SHP77 treated with DMSO at 0.1 percent for 48 hours (cell line): ENCODE measurements around the gene CBX7.

ENCODE experiments used
- DNase-seq: peaks from one replicate; lab custom pipeline; 2025; lab: John Stamatoyannopoulos, UW

CBX7 gene

GRCh38 chr22:39123751-39124581 is 28.5 kb downstream of the CBX7 start:
- DNase-seq, result no peak

GRCh38 chr22:39122772-39123470 is 29.6 kb downstream of the CBX7 start:
- DNase-seq, result no peak

GRCh38 chr22:39120983-39121382 is 31.5 kb downstream of the CBX7 start:
- DNase-seq, result no peak

- DNase-seq, result peak; percentile 26
Measured at GRCh38 chr22:39117585-39118191, 34.8 kb downstream of the CBX7 start.

- no peak for DNase-seq
Measured at GRCh38 chr22:39115977-39116621, 36.4 kb downstream of the CBX7 start.

- no peak for DNase-seq
Measured at GRCh38 chr22:39115570-39115969, 36.9 kb downstream of the CBX7 start.

GRCh38 chr22:39114112-39114511 is 38.4 kb downstream of the CBX7 start:
- no peak for DNase-seq

- no peak for DNase-seq
Measured at GRCh38 chr22:39110631-39111561, 41.6 kb downstream of the CBX7 start.

- DNase-seq, result no peak
Measured at GRCh38 chr22:39109361-39109760, 43.1 kb downstream of the CBX7 start.

- DNase-seq, result no peak
Measured at GRCh38 chr22:39108487-39108886, 44.0 kb downstream of the CBX7 start.

- no peak for DNase-seq
Measured at GRCh38 chr22:39106326-39106725, 46.2 kb downstream of the CBX7 start.

GRCh38 chr22:39103431-39103830 is 49.0 kb downstream of the CBX7 start:
- no peak for DNase-seq

- no peak for DNase-seq
Measured at GRCh38 chr22:39101226-39101625, 51.3 kb downstream of the CBX7 start.

GRCh38 chr22:39098576-39098975 is 53.9 kb downstream of the CBX7 start:
- no peak for DNase-seq

GRCh38 chr22:39098026-39098425 is 54.5 kb downstream of the CBX7 start:
- DNase-seq, result no peak

- DNase-seq, result no peak
Measured at GRCh38 chr22:39097098-39098020, 55.1 kb downstream of the CBX7 start, which contains the start of gene APOBEC3H. Gene APOBEC3H, plus strand, starts transcription at chr22:39097244. Its CDS starts 3,035 bp downstream, at chr22:39100279.

- no peak for DNase-seq
Measured at GRCh38 chr22:39095971-39096370, 56.5 kb downstream of the CBX7 start.

GRCh38 chr22:39094717-39095389 is 57.6 kb downstream of the CBX7 start:
- DNase-seq, result no peak

GRCh38 chr22:39092111-39092862 is 60.2 kb downstream of the CBX7 start:
- no peak for DNase-seq
